ENCODE measurements around the gene IGLON5.

IGLON5 gene

GRCh38 chr19:51317968-51318367, 6.5 kb downstream of the IGLON5 start:
- no peak for DNase-seq (ENCODE audit: low spot score)

- no peak for DNase-seq (ENCODE audit: low spot score)
Measured at GRCh38 chr19:51318687-51319648, 7.5 kb downstream of the IGLON5 start.

- DNase-seq (ENCODE audit: low spot score): no peak
Measured at GRCh38 chr19:51319649-51320279, 8.3 kb downstream of the IGLON5 start.

- DNase-seq (ENCODE audit: low spot score): no peak
Measured at GRCh38 chr19:51320280-51320657, 8.8 kb downstream of the IGLON5 start.

GRCh38 chr19:51321799-51322198, 10.4 kb downstream of the IGLON5 start:
- DNase-seq (ENCODE audit: low spot score): no peak

- DNase-seq (ENCODE audit: low spot score): no peak
Measured at GRCh38 chr19:51323481-51324166, 12.2 kb downstream of the IGLON5 start.

GRCh38 chr19:51324167-51324481, 12.7 kb downstream of the IGLON5 start:
- no peak for DNase-seq (ENCODE audit: low spot score)

- no peak for DNase-seq (ENCODE audit: low spot score)
Measured at GRCh38 chr19:51325161-51325976, 13.9 kb downstream of the IGLON5 start.

GRCh38 chr19:51326216-51327065, 15.0 kb downstream of the IGLON5 start:
- no peak for DNase-seq (ENCODE audit: low spot score)

GRCh38 chr19:51327066-51328001, 15.9 kb downstream of the IGLON5 start:
- no peak for DNase-seq (ENCODE audit: low spot score)

- DNase-seq (ENCODE audit: low spot score): no peak
Measured at GRCh38 chr19:51329411-51329810, 18.0 kb downstream of the IGLON5 start.

GRCh38 chr19:51330366-51330765, 18.9 kb downstream of the IGLON5 start:
- DNase-seq (ENCODE audit: low spot score): no peak

- DNase-seq (ENCODE audit: low spot score): no peak
Measured at GRCh38 chr19:51331193-51331592, 19.7 kb downstream of the IGLON5 start.

- DNase-seq (ENCODE audit: low spot score): no peak
Measured at GRCh38 chr19:51331716-51332115, 20.3 kb downstream of the IGLON5 start.

- no peak for DNase-seq (ENCODE audit: low spot score)
Measured at GRCh38 chr19:51333836-51334460, 22.5 kb downstream of the IGLON5 start.

GRCh38 chr19:51337141-51337860, 25.9 kb downstream of the IGLON5 start:
- no peak for DNase-seq (ENCODE audit: low spot score)

- DNase-seq (ENCODE audit: low spot score): no peak
Measured at GRCh38 chr19:51337861-51338562, 26.6 kb downstream of the IGLON5 start.

Data from HuH-7 (cell line).